Left hindlimb (tissue), 1 donor: ENCODE results near the gene TBC1D3C.
"Not testable (repeated sequence)": the region's sequence is repeated elsewhere in the genome, so short reads cannot be mapped to it uniquely, and the experiment has no call there.

ENCODE experiments used
- DNase-seq: peaks from one replicate; pipeline ENCODE4 v3.0.0-alpha.2; 2018

The TBC1D3C gene

GRCh38 chr17:38068534-38068933 lies at the start of gene TBC1D3C:
TBC1D3C (minus strand) TSS chr17:38068634; CDS start chr17:38067066, 1,568 bp downstream.
- DNase-seq = not testable (repeated sequence)

GRCh38 chr17:38099262-38099661 lies 30.8 kb upstream of the TBC1D3C start:
- not testable (repeated sequence) for DNase-seq

GRCh38 chr17:38094059-38094694 lies 25.7 kb upstream of the TBC1D3C start:
- DNase-seq = not testable (repeated sequence)

GRCh38 chr17:38088120-38088519 lies 19.7 kb upstream of the TBC1D3C start:
- DNase-seq = not testable (repeated sequence)

- not testable (repeated sequence) for DNase-seq
Observed at GRCh38 chr17:38087344-38087743, 18.9 kb upstream of the TBC1D3C start.
